SK-N-SH treated with all-trans-retinoic acid at 6 μM for 48 hours (cell line): ENCODE measurements around the gene NCF2.

Experiments used
- ESRRG ChIP-seq: fragments of 250-450 bp; sonication (Bioruptor Pico); IDR thresholded peaks from 2 replicates; pipeline ENCODE4 v1.6.1; 2021; ENCODE audit warnings: mild to moderate bottlenecking
- OSR1 ChIP-seq: fragments of 250-450 bp; sonication (Bioruptor Pico); IDR thresholded peaks from 2 replicates; pipeline ENCODE4 v1.8.0; 2022; ENCODE audit warnings: moderate library complexity, mild to moderate bottlenecking, inconsistent platforms
- TOX ChIP-seq: fragments of 250-450 bp; sonication (Bioruptor Pico); IDR thresholded peaks from 2 replicates; pipeline ENCODE4 v1.8.0; 2021; ENCODE audit warnings: mild to moderate bottlenecking, moderate library complexity, borderline replicate concordance
- ZFP30 ChIP-seq: fragments of 450-650 bp; formaldehyde crosslinking; IDR thresholded peaks from 2 replicates; pipeline ENCODE4 v1.5.0; 2022; ENCODE audit warnings: mild to moderate bottlenecking, moderate library complexity
- ZNF565 ChIP-seq: fragments of 450-650 bp; formaldehyde crosslinking; conservative IDR thresholded peaks from 2 replicates; pipeline ENCODE4 v1.5.0; 2020; ENCODE audit warnings: low read depth, mild to moderate bottlenecking, moderate library complexity
- ZNF8 ChIP-seq: fragments of 450-650 bp; formaldehyde crosslinking; IDR thresholded peaks from 2 replicates; pipeline ENCODE4 v1.5.0; 2020; ENCODE audit warnings: mild to moderate bottlenecking, moderate library complexity
- TF ChIP-seq, protein P1 (sequence below): fragments of 250-450 bp; sonication (Bioruptor Pico); IDR thresholded peaks from 2 replicates; pipeline ENCODE4 v1.8.0; 2020; ENCODE audit warnings: mild to moderate bottlenecking, moderate library complexity, borderline replicate concordance

DNA sequence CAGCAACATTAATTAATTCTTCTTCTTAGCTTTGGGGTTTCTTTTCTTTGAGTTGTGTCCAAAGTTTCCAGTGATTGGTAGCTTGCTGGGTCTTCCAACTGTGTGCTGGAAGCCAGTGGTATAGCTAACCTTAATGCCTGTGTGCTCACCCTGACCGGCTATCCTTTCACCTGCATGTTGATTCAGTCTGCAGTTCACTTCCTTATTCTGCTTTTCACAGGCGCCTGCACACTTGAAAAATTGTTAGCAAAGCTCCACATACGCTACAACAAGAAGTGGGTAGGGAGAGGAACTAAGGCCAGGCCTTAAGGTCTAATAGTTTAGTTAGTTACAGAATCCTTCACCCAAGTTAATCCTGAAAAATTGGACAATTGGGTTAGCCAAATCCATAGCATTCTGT, 35.7 kb downstream of the NCF2 start:
- TF ChIP-seq ZFP30 (CRISPR knock-in tag) = no peak
- no peak for TF ChIP-seq ZNF565 (CRISPR knock-in tag)
- no peak for TF ChIP-seq TOX
- TF ChIP-seq, protein P1, sequence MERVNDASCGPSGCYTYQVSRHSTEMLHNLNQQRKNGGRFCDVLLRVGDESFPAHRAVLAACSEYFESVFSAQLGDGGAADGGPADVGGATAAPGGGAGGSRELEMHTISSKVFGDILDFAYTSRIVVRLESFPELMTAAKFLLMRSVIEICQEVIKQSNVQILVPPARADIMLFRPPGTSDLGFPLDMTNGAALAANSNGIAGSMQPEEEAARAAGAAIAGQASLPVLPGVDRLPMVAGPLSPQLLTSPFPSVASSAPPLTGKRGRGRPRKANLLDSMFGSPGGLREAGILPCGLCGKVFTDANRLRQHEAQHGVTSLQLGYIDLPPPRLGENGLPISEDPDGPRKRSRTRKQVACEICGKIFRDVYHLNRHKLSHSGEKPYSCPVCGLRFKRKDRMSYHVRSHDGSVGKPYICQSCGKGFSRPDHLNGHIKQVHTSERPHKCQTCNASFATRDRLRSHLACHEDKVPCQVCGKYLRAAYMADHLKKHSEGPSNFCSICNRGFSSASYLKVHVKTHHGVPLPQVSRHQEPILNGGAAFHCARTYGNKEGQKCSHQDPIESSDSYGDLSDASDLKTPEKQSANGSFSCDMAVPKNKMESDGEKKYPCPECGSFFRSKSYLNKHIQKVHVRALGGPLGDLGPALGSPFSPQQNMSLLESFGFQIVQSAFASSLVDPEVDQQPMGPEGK (CRISPR knock-in tag) = no peak
- no peak for TF ChIP-seq ESRRG
- TF ChIP-seq OSR1 = no peak
- TF ChIP-seq ZNF8 = no peak
